HG02852 (cell line): ENCODE measurements around the gene MAGEA4.

ENCODE experiments used
- ATAC-seq: cut with Tn5 transposase; IDR thresholded peaks from one replicate; pipeline ENCODE4 v1.9.1; 2021; ENCODE audit warnings: mild to moderate bottlenecking, moderate library complexity; ENCODE audit not compliant: unreplicated experiment

The MAGEA4 gene

DNA sequence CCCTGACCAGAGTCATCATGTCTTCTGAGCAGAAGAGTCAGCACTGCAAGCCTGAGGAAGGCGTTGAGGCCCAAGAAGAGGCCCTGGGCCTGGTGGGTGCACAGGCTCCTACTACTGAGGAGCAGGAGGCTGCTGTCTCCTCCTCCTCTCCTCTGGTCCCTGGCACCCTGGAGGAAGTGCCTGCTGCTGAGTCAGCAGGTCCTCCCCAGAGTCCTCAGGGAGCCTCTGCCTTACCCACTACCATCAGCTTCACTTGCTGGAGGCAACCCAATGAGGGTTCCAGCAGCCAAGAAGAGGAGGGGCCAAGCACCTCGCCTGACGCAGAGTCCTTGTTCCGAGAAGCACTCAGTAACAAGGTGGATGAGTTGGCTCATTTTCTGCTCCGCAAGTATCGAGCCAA lies 11.0 kb downstream of the MAGEA4 start:
- no peak for ATAC-seq

DNA sequence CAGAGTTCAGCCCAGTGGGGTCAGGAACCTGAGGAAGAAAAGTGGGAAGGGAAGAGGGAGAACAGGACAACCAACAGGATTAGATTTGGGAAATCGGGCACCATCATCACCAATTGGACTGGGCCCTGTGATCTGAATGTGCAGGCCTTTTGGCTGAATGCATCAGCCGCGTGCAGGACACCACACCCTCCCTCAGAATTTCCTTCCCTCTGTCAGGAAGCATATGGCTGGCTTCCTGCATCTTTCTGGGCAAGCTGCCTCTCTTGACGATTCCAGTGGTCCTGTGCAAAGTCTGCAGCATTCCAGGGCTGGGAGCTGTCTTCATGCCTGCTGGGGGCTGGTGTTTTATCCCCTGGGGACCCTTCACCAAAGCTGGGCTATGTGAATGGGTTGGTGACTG lies 16.4 kb downstream of the MAGEA4 start:
- no peak for ATAC-seq

DNA sequence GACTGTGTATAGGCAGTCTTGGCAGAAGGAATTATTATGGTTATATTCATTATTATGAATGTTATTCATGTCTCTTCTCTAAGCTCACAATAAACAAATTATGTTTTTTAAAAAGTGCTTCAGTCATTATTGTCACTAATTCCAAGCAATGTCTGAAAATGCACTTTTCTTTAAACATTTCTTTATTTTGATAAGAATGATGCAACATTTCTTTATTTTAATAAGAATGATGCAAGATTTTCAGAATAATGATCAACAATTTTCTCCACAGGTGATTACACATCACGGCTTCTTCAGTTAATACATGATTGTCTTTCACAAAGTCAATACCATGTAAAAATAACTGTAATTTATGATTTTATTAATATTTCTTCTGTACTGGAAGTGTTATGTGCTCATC lies 22.7 kb downstream of the MAGEA4 start:
- ATAC-seq = no peak

DNA sequence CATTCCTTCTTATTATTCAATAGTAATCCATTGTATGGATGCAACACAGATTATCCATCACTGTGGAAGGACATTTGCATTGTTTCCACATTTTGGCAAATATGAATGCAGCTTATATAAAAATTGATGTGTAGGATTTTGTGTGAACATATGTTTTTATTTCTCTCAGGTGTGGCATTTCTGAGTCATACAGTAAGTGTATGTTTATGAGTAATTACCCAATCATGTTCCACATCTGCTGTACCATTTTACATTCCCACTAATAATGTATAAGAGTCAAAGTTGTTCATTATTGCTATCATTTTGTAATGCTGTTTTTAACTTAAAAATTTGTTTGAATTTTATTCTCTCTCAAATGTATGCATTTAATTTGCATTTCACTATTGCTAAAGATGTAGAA lies 25.5 kb downstream of the MAGEA4 start:
- ATAC-seq = no peak

DNA sequence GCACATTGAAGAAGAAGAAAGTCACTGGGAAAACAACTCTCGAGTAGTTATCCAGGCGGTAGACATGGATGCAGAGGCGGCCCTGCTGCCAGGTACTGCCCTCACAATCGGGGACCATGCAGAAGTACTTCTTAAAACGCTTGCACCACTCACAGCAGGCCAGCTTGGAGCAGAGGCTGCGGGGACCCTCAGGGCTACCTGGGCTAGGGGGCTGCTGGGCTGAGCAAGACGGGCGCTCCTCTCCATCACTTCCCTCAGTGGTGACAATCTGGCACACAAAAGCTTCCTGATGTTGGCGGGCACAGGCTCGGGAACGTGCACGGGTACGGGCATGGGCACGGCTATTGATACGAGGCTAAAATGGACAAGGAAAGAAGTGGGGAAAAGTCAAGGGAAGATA lies 42.0 kb downstream of the MAGEA4 start:
- ATAC-seq = no peak

DNA sequence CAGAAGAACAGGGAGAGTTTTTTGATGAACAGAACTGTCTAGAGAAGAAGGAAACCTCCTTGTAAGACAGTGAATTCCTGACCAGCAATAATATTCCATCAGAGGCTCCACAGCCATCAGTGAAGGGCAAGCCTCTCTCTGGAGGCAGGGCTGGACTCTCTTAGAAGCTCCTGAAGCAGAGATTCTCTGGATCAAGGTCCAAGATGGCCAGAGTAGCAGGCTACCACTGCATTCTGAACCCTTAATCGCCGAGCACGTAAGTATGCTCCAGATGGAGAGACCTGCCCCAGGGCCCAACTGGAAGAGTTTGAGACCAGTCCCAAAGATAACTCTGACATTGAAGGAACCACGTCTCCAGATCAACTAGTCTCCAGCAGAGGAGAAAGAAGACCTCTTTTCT lies 45.4 kb downstream of the MAGEA4 start:
- no peak for ATAC-seq

DNA sequence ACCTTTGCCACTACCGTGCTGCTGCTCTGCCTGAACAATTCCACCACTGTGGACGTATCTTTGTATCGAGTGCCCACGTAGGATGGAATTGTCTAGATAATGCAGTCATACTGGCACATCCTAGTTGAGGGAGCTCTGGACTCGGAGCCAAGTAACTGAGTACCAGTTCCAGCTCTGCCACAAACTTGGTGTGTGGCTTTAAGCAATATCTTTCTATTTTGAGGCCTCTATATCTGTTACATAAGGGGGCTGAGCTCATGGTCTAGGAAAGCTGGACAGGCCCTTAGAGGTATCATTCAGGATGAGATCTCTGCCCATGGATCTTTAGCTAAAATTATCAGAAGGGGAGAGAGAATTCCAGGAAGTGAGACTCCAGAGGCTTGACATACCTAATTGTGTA lies 49.3 kb downstream of the MAGEA4 start:
- ATAC-seq = no peak

DNA sequence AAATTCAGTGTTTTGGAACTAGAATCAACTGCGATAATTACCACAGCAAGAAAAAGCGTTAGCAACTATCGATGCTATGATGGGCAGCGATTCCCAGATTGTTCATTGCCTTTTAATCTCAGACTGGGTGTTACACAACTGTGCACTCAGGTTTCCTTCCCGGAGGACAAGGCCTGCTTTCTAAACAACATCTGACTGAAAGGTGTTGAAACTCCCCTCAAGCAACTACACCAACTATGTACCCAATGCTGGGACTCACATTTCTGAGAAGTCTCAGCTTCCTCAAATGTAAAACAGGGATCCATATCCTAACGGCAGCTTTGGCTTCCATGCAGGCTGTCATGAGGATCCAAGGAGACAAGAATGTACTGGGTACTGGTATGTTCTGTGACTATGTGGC lies 53.5 kb downstream of the MAGEA4 start:
- ATAC-seq = no peak

DNA sequence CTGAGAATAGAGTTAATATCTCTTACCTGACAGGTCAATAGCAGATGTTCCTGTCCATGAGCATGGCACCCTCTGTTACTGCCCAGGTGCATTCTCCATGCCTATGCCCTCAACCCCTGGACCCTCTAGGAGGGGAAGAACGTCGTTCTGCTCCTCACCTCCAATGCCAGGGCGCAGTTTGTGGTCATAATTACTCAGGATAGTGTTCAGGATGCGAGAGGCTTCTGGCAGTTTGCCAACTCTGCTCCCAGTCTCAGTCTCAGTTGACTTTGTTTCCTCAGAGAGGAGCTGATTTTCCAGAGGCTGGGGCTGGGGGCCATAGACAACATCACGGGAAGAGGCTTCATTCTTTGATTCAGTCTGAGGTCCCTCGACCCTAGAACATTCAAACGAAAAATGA lies 57.3 kb downstream of the MAGEA4 start:
- ATAC-seq = no peak

DNA sequence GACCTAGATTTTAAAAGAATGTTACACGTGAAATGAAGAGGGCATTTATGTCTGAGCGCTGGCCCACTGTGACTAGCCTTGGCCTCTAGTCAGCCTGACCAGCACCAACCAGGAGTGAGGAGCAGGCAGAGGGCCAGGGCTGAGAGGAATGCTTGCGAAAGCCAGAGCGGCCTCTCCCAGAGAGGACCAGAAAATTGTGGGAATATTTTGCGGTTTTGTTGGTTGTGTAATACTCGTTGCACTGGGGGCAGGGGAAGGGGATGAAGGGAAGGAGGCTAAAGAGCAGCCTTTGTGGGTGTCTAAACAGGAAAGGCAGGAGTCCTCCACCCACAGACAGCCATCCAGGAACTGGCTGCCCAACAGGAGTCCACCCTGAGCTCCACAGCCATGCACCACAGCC lies 58.0 kb downstream of the MAGEA4 start:
- ATAC-seq = no peak

DNA sequence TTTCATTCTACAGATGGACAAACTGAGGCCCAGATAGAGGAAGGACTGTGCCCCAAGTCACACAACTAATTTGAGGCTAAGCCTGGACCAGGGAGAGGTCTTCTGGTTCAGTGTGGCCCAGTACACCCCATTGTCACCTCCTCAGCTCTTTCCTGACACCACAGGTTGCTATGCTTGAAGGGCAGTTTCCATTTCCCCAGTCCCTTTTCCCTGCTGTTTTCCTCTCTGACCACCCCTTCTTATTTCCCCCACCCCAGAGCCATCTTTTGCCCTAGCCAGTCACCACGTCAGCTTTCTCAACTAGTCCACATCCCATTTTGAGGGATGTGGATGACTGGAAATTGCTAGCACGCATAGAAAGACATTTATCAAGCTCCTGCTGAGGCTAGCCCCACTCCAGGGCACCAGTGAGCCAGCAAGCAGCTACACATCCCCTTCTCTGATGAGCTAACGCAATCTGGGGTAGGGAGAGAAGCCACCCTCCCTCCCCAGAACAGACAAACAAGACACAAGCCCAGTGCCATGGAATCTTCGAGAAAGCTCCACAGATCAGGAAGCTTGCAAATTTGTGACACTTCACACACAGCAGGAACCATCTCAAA lies 60.5 kb downstream of the MAGEA4 start:
- ATAC-seq = no peak

DNA sequence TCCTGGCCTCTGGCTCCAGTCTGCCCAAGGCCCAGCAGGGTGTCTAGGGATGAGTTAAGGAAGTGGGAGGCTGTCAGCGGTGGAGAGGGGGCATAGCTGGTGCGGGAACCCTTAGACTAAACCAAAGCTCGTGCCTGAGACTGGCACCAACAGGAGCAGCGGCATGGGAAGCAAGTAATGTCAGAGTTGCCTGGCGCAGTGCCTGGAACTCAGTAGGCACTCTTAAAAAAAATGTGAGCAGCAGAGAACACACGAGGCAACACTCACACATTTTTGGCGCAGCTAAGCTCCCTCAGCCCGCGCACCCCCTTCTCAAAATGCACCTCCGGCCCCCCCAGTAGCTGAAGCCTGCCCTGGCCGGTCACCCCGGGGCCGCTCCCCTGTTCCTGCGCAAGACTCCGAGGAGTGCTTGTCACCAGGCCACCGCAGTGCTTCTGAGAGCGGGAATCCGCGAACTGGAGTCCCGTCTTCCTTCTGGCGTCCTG lies 61.2 kb downstream of the MAGEA4 start:
- no peak for ATAC-seq
